GM23338 (cell line): ENCODE results near the gene TOP2A. TPM values are rescaled to one million over a fixed set of nuclear protein-coding genes. Genes with fewer than 3 reads are reported as not detected.

Experiments
- ATAC-seq: fragments of 200-7000 bp; cut with Tn5 transposase; 3 replicates; pipeline ENCODE4 v1.9.1; 2020
- DNase-seq: peaks from one replicate; pipeline ENCODE4 v3.0.0-alpha.2; 2015; ENCODE audit warnings: low spot score
- H2AFZ ChIP-seq: fragments of 200-600 bp; sonication (generic); 2 replicates; pipeline ENCODE4 v1.8.0; 2016; ENCODE audit warnings: antibody characterized with exemption, mild to moderate bottlenecking, moderate library complexity
- H3F3A ChIP-seq: fragments of 200-600 bp; sonication (generic); replicated peaks from 2 replicates; pipeline ENCODE4 v1.8.0; 2017; ENCODE audit warnings: antibody characterized with exemption, mixed run types, low read depth
- H3K27ac ChIP-seq: fragments of 200-600 bp; sonication (generic); 2 replicates; pipeline ENCODE4 v1.6.1; 2016; ENCODE audit warnings: low read depth
- H3K27me3 ChIP-seq: fragments of 200-600 bp; sonication (generic); 2 replicates; pipeline ENCODE4 v1.8.0; 2016; ENCODE audit warnings: mild to moderate bottlenecking, mixed run types, moderate library complexity; ENCODE audit not compliant: insufficient read depth
- H3K36me3 ChIP-seq: fragments of 200-600 bp; sonication (generic); 2 replicates; pipeline ENCODE4 v1.8.0; 2016; ENCODE audit warnings: mild to moderate bottlenecking; ENCODE audit not compliant: insufficient read depth
- H3K4me1 ChIP-seq: fragments of 200-600 bp; sonication (generic); 2 replicates; pipeline ENCODE4 v1.8.0; 2016; ENCODE audit warnings: mild to moderate bottlenecking, moderate library complexity; ENCODE audit not compliant: insufficient read depth
- H3K4me2 ChIP-seq: fragments of 200-600 bp; sonication (generic); 2 replicates; pipeline ENCODE4 v1.7.1; 2017; ENCODE audit warnings: mixed run types
- H3K4me3 ChIP-seq: fragments of 200-600 bp; sonication (generic); 2 replicates; pipeline ENCODE4 v1.6.1; 2016; ENCODE audit warnings: mixed run types
- H3K79me2 ChIP-seq: fragments of 200-600 bp; sonication (generic); replicated peaks from 2 replicates; pipeline ENCODE4 v1.8.0; 2017; ENCODE audit warnings: mild to moderate bottlenecking; ENCODE audit not compliant: insufficient read depth
- H3K9me2 ChIP-seq: fragments of 200-600 bp; sonication (generic); 2 replicates; pipeline ENCODE4 v1.8.0; 2017; ENCODE audit not compliant: insufficient read depth
- H4K20me1 ChIP-seq: fragments of 200-600 bp; sonication (generic); replicated peaks from 2 replicates; pipeline ENCODE4 v1.8.0; 2017; ENCODE audit warnings: mild to moderate bottlenecking; ENCODE audit not compliant: insufficient read depth
- H3K27ac Mint-ChIP-seq: 2 replicates; pipeline ENCODE4 v1.8.0; 2020; ENCODE audit warnings: inconsistent platforms, mild to moderate bottlenecking, moderate library complexity, mixed read lengths
- H3K27me3 Mint-ChIP-seq: 3 replicates; pipeline ENCODE4 v1.8.0; 2022; ENCODE audit warnings: low read depth, mild to moderate bottlenecking, moderate library complexity, mixed read lengths, inconsistent platforms; ENCODE audit not compliant: insufficient read depth, poor library complexity
- H3K36me3 Mint-ChIP-seq: 3 replicates; pipeline ENCODE4 v1.8.0; 2021; ENCODE audit warnings: low read depth, mild to moderate bottlenecking, inconsistent platforms, moderate library complexity, mixed read lengths
- H3K4me1 Mint-ChIP-seq: 3 replicates; pipeline ENCODE4 v1.8.0; 2020; ENCODE audit warnings: mild to moderate bottlenecking, inconsistent platforms, mixed read lengths
- H3K4me3 Mint-ChIP-seq: 3 replicates; pipeline ENCODE4 v1.8.0; 2021; ENCODE audit warnings: moderate library complexity, mild to moderate bottlenecking, inconsistent platforms, mixed read lengths
- H3K9me3 Mint-ChIP-seq: 3 replicates; pipeline ENCODE4 v1.8.0; 2020; ENCODE audit warnings: moderate library complexity, mild to moderate bottlenecking, inconsistent platforms, mixed read lengths
- CREB1 ChIP-seq: fragments of 250-450 bp; sonication (Bioruptor Pico); IDR thresholded peaks from 2 replicates; pipeline ENCODE4 v1.5.0; 2020; ENCODE audit warnings: low read depth, mild to moderate bottlenecking, moderate library complexity
- CTCF ChIP-seq, 2 experiments: fragments of 200-600 bp in 1 of 2; sonication (generic) in 1 of 2; conservative IDR thresholded peaks; 2 replicates each; pipeline versions ENCODE4 v1.5.1 to v1.6.1; 2016 to 2017; ENCODE audit warnings: antibody characterized with exemption in 2 of 2, low read depth in 2 of 2, mild to moderate bottlenecking in 2 of 2, moderate library complexity in 1 of 2
- ETS1 ChIP-seq: IDR thresholded peaks from 2 replicates; pipeline ENCODE4 v1.6.1; 2016; ENCODE audit warnings: antibody characterized with exemption
- EZH2 ChIP-seq: fragments of 200-600 bp; sonication (generic); IDR thresholded peaks from one replicate; pipeline ENCODE4 v1.8.0; 2017; ENCODE audit warnings: antibody characterized with exemption, mild to moderate bottlenecking, low read depth; ENCODE audit not compliant: unreplicated experiment
- EZH2phosphoT487 ChIP-seq: fragments of 200-600 bp; sonication (generic); IDR thresholded peaks from one replicate; pipeline ENCODE4 v1.8.1; 2018; ENCODE audit warnings: antibody characterized with exemption; ENCODE audit not compliant: unreplicated experiment
- JUNB ChIP-seq: IDR thresholded peaks from one replicate; pipeline ENCODE4 v1.6.1; 2016; ENCODE audit warnings: antibody characterized with exemption; ENCODE audit not compliant: unreplicated experiment
- NANOG ChIP-seq: IDR thresholded peaks from 2 replicates; pipeline ENCODE4 v1.6.1; 2016; ENCODE audit warnings: antibody characterized with exemption, borderline replicate concordance
- POLR2AphosphoS5 ChIP-seq: IDR thresholded peaks from 2 replicates; pipeline ENCODE4 v1.6.1; 2016; ENCODE audit warnings: antibody characterized with exemption, low read depth
- REST ChIP-seq: IDR thresholded peaks from one replicate; pipeline ENCODE4 v1.6.1; 2018; ENCODE audit warnings: antibody characterized with exemption; ENCODE audit not compliant: unreplicated experiment
- STAT1 ChIP-seq: IDR thresholded peaks from one replicate; pipeline ENCODE4 v1.6.1; 2016; ENCODE audit warnings: antibody characterized with exemption; ENCODE audit not compliant: unreplicated experiment
- ZNF114 ChIP-seq: fragments of 250-450 bp; sonication (Bioruptor Pico); IDR thresholded peaks from 2 replicates; pipeline ENCODE4 v1.5.0; 2020; ENCODE audit warnings: mild to moderate bottlenecking, moderate library complexity
- ZNF331 ChIP-seq: fragments of 250-450 bp; sonication (Bioruptor Pico); IDR thresholded peaks from 2 replicates; pipeline ENCODE4 v1.5.0; 2020; ENCODE audit warnings: low read depth, mild to moderate bottlenecking, moderate library complexity
- ZNF462 ChIP-seq: fragments of 250-450 bp; sonication (Bioruptor Pico); IDR thresholded peaks from 2 replicates; pipeline ENCODE4 v1.5.0; 2020; ENCODE audit warnings: mild to moderate bottlenecking, moderate library complexity
- polyA plus RNA-seq: library from polyadenylated mRNA; unstranded; fragments of >200 nt; fragmentation: Nextera tagmentation; extraction: Ambion mirVana; gene quantifications from 2 replicates; pipeline ENCODE4 v1.2.1, GENCODE V29; 2016
- total RNA-seq: library from RNA; depleted of rRNA; stranded (reverse); fragments of >200 nt; shearing (Covaris generic); gene quantifications from 2 replicates; pipeline ENCODE4 v1.2.3, GENCODE V29; 2014

TOP2A gene
- total and polyA plus RNA-seq, 2 experiments from 2014 or later: 263 to 442 TPM

- Histone ChIP-seq H2AFZ (no peak overlapping the region), H3K27ac (no peak overlapping the region), H4K20me1 (no peaks in the 10 kb centered on the region), H3K4me3 (no peak overlapping the region), H3K9me2 (no peaks in the 10 kb centered on the region), H3K79me2 (peaks cover 44% of the 10 kb centered on the region), H3K36me3 (peaks cover 7% of the 10 kb centered on the region; the same call in 1 of the 2 replicates), H3K27me3 (no peaks in the 10 kb centered on the region), H3K4me1 (peaks cover 9% of the 10 kb centered on the region), H3F3A (no peaks in the 10 kb centered on the region), H3K4me2 (no peak overlapping the region)
- no peak for DNase-seq
- ATAC-seq: no peak
- no peak overlapping the region for H3K4me3 Mint-ChIP-seq
- TF ChIP-seq CTCF (conservative IDR thresholded peaks at IDR 0.05; ENCODE audit: low read depth in 2 of 2) (no peak), POLR2AphosphoS5 (no peak), ZNF114 (CRISPR knock-in tag) (no peak), EZH2 (no peak), ZNF462 (CRISPR knock-in tag) (no peak), EZH2phosphoT487 (no peak), REST (no peak), NANOG (no peak), STAT1 (no peak), CREB1 (CRISPR knock-in tag) (no peak), ZNF331 (CRISPR knock-in tag) (no peak), JUNB (no peak), ETS1 (no peak)
- peaks cover 21% of the 10 kb centered on the region for H3K4me1 Mint-ChIP-seq
- H3K9me3 Mint-ChIP-seq: no peaks in the 10 kb centered on the region
- H3K27me3 Mint-ChIP-seq: peaks cover 12% of the 10 kb centered on the region
- no peak overlapping the region for H3K27ac Mint-ChIP-seq
- peaks cover 40% of the 10 kb centered on the region for H3K36me3 Mint-ChIP-seq
These were observed 33.7 kb upstream of the TOP2A start for GRCh38 chr17:40451420-40451819.
